IPS-15b (cell line): ENCODE results near the gene NUCKS1.

Source experiments
- H3K27me3 ChIP-seq: one replicate; pipeline ENCODE4 v1.6.1; 2013; ENCODE audit warnings: low read length; ENCODE audit not compliant: control insufficient read depth, insufficient read depth
- H3K36me3 ChIP-seq: one replicate; pipeline ENCODE4 v1.6.1; 2013; ENCODE audit warnings: low read length; ENCODE audit not compliant: control insufficient read depth, insufficient read depth
- H3K4me1 ChIP-seq: one replicate; pipeline ENCODE4 v1.6.1; 2013; ENCODE audit warnings: mild to moderate bottlenecking, low read length; ENCODE audit not compliant: control insufficient read depth, insufficient read depth
- H3K4me3 ChIP-seq: one replicate; pipeline ENCODE4 v1.5.1; 2013; ENCODE audit warnings: low read depth, low read length
- H3K9ac ChIP-seq: one replicate; pipeline ENCODE4 v1.6.1; 2013; ENCODE audit warnings: low read depth, mild to moderate bottlenecking, low read length
- H3K9me3 ChIP-seq: one replicate; pipeline ENCODE4 v1.6.1; 2013; ENCODE audit warnings: mild to moderate bottlenecking, low read length; ENCODE audit not compliant: control insufficient read depth, insufficient read depth

Gene NUCKS1

GRCh38 chr1:205704903-205705302, 45.1 kb downstream of the NUCKS1 start:
- H3K4me3 ChIP-seq = no peak overlapping the region
- H3K4me1 ChIP-seq = peaks cover 18% of the 10 kb centered on the region
- no peak overlapping the region for H3K9ac ChIP-seq
- peaks cover 4% of the 10 kb centered on the region for H3K36me3 ChIP-seq
- H3K9me3 ChIP-seq = no peaks in the 10 kb centered on the region
- H3K27me3 ChIP-seq = no peaks in the 10 kb centered on the region

DNA sequence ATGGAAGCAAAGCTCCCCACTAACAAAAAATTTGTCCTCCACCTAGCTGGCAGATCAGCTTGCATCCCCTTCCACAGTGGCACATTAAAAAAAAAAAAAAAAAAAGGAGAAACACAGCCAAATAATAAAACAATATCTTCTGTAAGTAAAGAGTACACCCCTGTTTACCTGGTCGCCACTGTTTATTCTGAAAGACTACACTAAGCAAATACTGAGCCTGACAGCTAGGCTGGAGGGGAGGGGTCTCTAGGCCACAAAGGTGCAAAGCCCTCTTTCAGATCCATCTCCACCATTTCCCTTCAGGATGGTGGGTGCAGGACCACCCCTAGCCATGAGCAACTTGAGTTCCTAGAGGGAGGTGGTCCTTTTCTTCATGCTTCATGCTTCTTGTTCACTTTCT, 46.9 kb downstream of the NUCKS1 start:
- no peaks in the 10 kb centered on the region for H3K27me3 ChIP-seq
- H3K4me3 ChIP-seq = no peak overlapping the region
- H3K36me3 ChIP-seq = peaks cover 4% of the 10 kb centered on the region
- H3K9me3 ChIP-seq = no peaks in the 10 kb centered on the region
- H3K9ac ChIP-seq = no peak overlapping the region
- peaks cover 18% of the 10 kb centered on the region for H3K4me1 ChIP-seq

DNA sequence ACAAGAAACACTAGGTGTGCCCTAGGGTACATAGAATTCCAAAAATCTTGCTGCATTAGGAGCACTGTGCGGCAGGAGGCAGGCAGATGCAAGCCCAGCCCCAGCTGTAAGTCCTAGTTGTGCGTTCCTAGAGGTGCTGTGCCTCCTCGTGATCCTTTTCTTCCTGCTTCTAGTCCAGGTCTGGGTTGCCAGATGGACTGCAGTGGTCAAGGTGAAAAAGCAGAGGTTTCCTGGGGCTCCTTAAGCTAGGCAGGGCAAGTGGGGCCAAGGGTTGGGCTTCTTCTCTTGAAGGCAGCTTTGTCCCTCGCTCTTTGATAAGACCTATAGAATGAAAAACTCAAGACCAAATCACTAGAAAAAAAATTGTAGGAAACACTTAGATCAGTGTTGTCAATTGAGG, 48.1 kb downstream of the NUCKS1 start:
- Histone ChIP-seq H3K36me3 (peaks cover 4% of the 10 kb centered on the region), H3K9ac (no peak overlapping the region), H3K4me3 (no peak overlapping the region), H3K9me3 (no peaks in the 10 kb centered on the region), H3K4me1 (peaks cover 18% of the 10 kb centered on the region), H3K27me3 (no peaks in the 10 kb centered on the region)

DNA sequence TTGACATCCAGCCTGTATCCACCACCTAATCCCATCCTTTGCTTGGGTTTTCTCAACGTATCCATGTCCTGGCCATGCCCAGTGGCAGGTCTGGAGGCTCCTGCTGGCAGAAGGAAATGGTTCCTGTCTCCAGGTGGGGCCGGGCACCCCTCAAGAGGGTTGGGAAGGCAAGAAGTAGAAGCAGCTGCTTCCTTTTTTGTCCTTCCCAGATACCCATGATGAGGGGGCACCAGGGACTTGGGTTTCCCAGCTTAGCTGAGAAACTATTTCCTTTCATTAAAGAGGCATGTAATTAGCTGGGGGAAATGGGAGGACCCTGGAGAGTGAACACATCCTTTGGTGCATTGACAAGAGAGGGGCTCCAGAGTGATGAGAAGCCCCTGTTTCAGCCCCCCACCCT, 48.6 kb downstream of the NUCKS1 start:
- Histone ChIP-seq H3K36me3 (peaks cover 4% of the 10 kb centered on the region), H3K4me1 (peaks cover 18% of the 10 kb centered on the region), H3K9ac (peak overlapping the region; percentile 28), H3K9me3 (no peaks in the 10 kb centered on the region), H3K4me3 (no peak overlapping the region), H3K27me3 (no peaks in the 10 kb centered on the region)

- H3K9me3 ChIP-seq = no peaks in the 10 kb centered on the region
- H3K36me3 ChIP-seq = peaks cover 4% of the 10 kb centered on the region
- no peaks in the 10 kb centered on the region for H3K27me3 ChIP-seq
- H3K9ac ChIP-seq = peak overlapping the region; percentile 28
- H3K4me3 ChIP-seq = no peak overlapping the region
- H3K4me1 ChIP-seq = peaks cover 18% of the 10 kb centered on the region
These were observed 49.0 kb downstream of the NUCKS1 start for GRCh38 chr1:205700865-205701401.

GRCh38 chr1:205699416-205699815, 50.6 kb downstream of the NUCKS1 start:
- H3K4me3 ChIP-seq = no peak overlapping the region
- H3K4me1 ChIP-seq = peaks cover 18% of the 10 kb centered on the region
- H3K9ac ChIP-seq = no peak overlapping the region
- H3K27me3 ChIP-seq = no peaks in the 10 kb centered on the region
- no peaks in the 10 kb centered on the region for H3K9me3 ChIP-seq
- H3K36me3 ChIP-seq = no peaks in the 10 kb centered on the region

GRCh38 chr1:205698921-205699320, 51.1 kb downstream of the NUCKS1 start:
- H3K36me3 ChIP-seq = no peaks in the 10 kb centered on the region
- no peaks in the 10 kb centered on the region for H3K9me3 ChIP-seq
- no peaks in the 10 kb centered on the region for H3K27me3 ChIP-seq
- H3K4me1 ChIP-seq = peaks cover 18% of the 10 kb centered on the region
- H3K4me3 ChIP-seq = no peak overlapping the region
- no peak overlapping the region for H3K9ac ChIP-seq

DNA sequence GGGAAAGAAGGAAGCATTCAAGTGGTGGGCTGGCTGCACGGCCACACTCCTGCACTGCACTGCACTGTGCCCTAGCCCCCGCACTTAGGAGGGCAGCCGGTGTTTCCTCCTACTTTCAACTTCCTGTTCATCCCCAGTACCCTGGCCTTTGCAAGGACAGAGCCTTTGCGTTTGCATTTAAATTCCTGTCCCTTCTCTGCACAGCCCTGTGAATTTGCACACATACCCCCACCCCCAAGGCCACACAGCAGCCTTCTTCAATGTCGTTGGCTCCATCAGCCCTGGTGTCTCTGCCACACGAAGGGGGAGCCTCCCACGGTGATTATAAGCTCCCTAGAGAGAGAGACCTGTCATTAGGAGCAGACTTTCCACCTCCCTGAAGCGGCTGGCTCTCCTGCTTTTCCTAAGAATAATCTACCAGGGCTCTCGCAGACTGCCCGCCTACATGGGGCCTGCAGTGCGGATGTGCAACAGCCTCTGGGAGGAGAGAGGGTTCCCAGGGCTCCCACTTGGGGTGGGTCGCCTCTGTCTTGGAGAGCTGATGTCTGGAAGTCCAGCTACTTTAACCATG, 56.5 kb downstream of the NUCKS1 start:
- peak overlapping the region; percentile 49 for H3K9ac ChIP-seq
- H3K27me3 ChIP-seq = no peaks in the 10 kb centered on the region
- H3K4me1 ChIP-seq = peaks cover 21% of the 10 kb centered on the region
- H3K36me3 ChIP-seq = no peaks in the 10 kb centered on the region
- H3K9me3 ChIP-seq = no peaks in the 10 kb centered on the region
- H3K4me3 ChIP-seq = peak overlapping the region; percentile 10

GRCh38 chr1:205692423-205692822, 57.6 kb downstream of the NUCKS1 start:
- H3K4me1 ChIP-seq = peaks cover 31% of the 10 kb centered on the region
- H3K9me3 ChIP-seq = no peaks in the 10 kb centered on the region
- no peak overlapping the region for H3K4me3 ChIP-seq
- H3K9ac ChIP-seq = no peak overlapping the region
- H3K36me3 ChIP-seq = no peaks in the 10 kb centered on the region
- no peaks in the 10 kb centered on the region for H3K27me3 ChIP-seq

DNA sequence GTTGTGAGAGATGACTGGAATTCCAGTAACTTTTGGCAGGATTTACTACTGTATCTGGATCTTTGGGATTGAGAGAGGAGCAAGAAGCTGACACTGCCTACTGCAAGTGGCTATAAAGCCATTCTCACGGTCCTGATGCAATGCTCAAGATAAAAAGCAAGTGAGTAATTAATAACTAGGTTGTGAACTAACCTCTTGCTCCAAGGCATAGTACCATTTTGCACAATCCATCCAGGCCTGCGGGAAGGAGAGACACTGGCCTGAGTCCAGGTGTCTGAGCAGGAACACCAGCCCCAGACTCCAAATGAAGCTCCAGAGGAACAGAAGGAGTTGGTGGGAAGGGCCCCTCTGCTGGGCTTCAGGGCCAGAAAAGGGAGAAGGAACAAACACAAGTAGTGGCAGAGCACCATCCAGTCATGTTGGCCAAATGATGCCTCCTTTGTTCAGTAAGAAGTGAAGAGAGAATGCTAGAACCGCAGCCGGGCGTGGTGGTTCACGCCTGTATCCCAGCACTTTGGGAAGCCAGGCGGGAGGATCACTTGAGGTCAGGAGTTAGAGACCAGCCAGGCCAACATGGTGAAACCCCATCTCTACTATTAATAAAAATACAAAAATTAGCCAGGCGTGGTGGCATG, 59.7 kb downstream of the NUCKS1 start:
- Histone ChIP-seq H3K27me3 (no peaks in the 10 kb centered on the region), H3K9me3 (no peaks in the 10 kb centered on the region), H3K9ac (no peak overlapping the region), H3K4me1 (peaks cover 36% of the 10 kb centered on the region), H3K4me3 (no peak overlapping the region), H3K36me3 (no peaks in the 10 kb centered on the region)

- no peaks in the 10 kb centered on the region for H3K36me3 ChIP-seq
- no peaks in the 10 kb centered on the region for H3K9me3 ChIP-seq
- H3K9ac ChIP-seq = no peak overlapping the region
- no peak overlapping the region for H3K4me3 ChIP-seq
- H3K27me3 ChIP-seq = no peaks in the 10 kb centered on the region
- H3K4me1 ChIP-seq = peaks cover 36% of the 10 kb centered on the region
These were observed 60.5 kb downstream of the NUCKS1 start for GRCh38 chr1:205689479-205689878.
